Activated CD8-positive, alpha-beta memory T cell treated with anti-CD3 and anti-CD28 coated beads, Interleukin-2, amount 50 U/mL, for 1 hour (primary cell): ENCODE data around the gene VWA5A.

Experiments used
- DNase-seq: peaks from one replicate; pipeline ENCODE4 v3.0.0-alpha.2; 2020; ENCODE audit errors: extremely low read depth

The VWA5A gene

DNA sequence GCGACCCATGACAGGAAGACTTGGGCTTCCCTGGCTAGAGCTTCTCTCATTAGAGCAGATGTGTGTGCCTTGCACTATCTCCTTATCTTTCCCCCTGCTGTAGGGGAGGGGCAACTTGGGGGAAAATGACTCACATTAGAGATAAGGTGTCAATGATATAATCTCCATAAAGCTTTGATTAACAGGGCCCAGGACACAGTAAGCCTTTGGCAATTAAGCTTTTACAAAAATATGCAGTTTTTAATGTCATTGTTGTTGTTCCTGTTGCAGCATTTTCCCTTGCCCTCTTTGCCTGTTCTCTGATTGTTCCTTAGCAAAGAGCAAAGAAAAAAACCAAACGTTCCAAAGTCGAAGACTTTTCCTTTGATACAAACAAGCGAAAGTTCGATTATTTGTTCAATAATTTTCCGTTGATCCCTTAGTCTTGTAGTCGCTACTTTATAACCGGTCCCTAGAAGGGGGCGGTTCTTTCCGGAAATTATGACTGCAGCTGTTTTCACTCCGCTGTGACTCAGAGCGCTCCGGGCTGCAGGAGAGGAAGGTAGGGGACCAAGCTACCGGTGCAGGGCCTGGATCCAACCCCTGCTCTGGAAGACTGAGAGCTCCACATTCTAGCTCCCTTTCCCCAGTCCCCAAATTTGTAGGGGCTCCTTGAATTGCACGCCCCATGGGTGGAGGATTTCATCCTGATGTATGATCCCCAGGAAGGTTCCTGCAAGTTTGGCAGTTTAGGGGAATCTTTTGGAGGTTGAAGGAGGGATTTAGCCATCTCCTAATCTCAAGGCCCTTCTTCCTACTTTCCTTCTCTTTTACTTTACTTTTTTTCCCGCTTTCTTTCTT, at the start of gene VWA5A:
Gene VWA5A (plus strand): TSS at position 509 of the 840 bp plus-strand sequence. CDS start 2,062 bp downstream, outside the sequence.
- DNase-seq, result peak; percentile 18

DNA sequence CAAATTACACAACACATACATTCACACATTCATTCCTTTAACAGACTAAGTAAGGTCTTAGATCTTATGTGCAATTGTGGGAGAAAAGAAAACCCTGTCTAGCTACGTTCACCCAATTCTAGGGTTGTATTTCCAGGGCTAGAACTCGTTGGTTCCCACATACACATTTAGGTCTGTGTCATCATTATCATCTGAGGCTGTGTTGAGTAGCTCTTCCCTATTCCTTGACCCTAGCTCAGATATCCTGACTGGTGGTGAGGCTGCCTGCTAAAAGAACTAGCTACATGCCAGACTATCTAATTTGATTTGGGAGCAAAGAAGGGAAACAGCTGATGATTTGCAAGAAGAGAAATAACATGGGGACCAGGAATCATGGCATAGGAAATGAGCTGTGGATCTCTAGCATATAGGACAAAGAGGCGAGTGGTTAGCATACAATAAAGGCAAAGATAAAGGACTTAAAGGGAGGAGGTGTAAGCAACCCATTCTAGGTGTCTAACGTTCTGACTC, 46.6 kb upstream of the VWA5A start:
- no peak for DNase-seq

DNA sequence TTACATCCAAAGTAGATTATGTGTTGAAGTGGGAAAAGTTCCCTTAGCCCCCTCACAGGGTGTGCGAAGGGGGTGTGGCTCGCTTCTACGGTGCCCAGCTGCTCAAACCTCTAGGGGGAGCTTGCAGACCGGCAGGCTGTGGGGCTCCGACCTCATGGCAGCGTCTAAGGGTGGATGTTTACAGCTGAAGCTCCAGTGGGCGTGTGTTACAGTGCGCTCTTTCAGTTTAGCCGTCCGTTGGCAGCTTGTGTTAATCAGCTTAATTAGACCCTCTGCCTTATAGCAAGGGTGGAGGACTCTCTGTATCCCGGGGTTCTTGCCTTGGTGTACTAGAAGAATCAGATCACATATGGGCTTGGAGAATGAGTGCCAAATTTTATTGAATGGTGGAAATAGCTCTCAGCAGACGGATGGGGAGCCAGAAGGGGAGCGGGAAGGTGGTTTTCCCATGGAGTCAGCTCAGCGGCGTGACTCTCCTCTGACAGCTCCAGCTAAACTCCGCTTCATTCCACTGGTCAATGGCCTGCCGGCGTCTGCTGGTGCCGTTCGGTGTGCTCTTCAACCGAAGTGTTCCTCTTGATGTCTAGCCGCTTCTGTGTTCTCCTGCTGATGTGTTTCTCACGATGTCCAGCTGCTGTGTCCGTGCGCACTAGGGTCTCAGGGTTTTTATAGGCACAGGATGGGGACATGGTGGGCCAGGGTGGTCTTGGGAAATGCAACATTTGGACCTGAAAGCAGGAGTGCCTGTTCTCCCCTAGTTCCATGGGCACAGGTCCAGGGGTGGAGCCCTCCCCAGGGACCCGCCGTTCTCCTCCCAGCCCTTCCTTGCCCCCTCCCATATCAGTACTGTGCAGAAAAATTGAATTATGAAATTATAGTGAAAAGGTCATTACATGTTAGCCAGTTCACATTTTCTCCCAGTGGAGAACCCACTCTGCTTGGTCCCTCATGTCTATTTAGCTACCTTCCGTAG, 45.5 kb upstream of the VWA5A start:
- no peak for DNase-seq

DNA sequence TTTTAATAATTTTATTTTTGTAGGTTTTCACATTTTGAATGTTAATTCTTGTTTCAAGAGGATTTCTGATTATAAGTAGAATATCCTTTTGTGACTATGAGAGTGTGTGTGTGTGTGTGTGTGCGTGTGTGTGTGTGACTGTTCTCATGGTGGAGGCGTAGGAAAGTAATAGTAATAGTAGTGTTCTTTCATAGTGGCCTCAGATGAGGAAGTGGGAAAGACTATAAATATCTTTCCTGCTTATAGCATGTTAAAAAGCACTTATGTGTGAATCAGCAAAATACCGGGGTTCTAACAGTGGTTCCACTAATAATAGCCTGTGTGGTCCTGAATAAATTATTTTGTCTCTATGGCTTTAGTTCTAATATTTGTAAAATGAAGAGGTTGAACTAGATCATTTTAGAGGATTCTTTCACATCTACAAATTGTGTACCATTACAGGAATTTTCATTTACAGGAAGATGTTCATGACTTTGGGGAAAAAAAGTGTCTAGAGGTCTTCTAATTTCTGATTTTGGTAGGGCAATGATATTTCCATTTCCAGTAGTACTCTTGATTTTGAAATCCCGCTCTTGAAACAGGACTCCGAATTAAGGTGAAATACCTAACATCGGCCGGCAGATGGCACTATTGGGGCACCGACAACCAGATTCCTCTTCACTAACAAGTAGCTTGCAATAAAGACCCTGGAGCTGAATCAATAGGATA, 44.2 kb upstream of the VWA5A start:
- DNase-seq, result peak; percentile 16

GRCh38 chr11:124071623-124071948, 43.7 kb upstream of the VWA5A start:
- DNase-seq, result no peak

DNA sequence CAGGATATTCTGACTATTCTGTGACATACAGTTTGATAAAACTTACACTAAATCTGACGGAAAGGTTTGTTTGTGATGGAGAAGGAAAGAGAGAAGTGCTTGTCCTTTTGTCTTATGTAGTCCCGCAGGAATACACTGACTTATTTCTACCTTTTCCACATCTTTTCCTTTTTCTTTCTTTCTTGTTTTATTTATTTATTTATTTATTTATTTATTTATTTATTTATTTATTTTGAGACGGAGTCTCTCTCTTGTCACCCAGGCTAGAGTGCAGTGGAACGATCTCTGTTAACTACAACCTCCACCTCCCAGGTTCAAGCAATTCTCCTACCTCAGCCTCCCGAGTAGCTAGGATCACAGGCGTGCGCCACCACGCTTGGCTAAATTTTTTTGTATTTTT, 43.1 kb upstream of the VWA5A start:
- DNase-seq, result no peak

GRCh38 chr11:124074554-124074953, 40.7 kb upstream of the VWA5A start:
- no peak for DNase-seq

GRCh38 chr11:124075492-124075840, 39.8 kb upstream of the VWA5A start:
- no peak for DNase-seq

DNA sequence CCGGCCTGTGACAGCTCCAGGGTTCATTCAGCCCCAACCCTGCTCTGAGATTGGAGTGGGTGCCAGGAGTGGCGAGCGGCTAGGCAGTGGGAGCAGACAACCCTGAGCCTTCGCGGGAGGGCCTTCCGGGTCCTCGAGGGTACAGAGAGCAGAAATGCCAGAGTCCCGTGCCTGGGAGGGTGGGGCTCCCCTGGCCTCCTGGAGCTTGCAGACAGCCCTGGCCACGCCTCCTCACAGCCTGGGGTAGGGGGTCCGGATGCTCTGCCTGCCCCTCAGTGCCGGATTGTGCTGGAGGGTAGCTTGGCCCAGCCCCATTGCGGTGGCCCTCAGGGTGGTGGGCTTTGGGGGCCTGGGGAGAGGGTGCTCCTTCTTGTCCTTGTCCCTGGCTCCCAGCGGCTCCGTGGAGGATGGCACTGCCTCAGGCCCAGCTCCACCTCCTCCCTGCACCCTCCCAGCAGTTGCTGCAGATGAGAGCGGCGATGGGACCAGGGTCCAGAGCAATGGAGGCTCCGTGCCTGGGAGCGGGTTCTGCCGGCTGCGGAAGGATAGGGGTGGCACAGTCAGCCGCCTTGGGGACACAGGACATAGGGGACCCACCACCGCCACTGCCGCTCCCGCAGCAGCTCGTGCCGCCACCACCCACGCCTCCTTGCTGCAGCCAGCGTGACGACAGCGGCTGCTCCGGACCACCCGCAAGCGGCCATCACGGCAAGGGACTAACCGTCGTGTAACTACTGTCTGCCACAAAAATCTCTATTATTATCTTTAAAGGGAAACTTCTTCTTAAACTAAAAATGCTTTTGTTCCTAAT, 39.2 kb upstream of the VWA5A start:
- DNase-seq, result no peak

DNA sequence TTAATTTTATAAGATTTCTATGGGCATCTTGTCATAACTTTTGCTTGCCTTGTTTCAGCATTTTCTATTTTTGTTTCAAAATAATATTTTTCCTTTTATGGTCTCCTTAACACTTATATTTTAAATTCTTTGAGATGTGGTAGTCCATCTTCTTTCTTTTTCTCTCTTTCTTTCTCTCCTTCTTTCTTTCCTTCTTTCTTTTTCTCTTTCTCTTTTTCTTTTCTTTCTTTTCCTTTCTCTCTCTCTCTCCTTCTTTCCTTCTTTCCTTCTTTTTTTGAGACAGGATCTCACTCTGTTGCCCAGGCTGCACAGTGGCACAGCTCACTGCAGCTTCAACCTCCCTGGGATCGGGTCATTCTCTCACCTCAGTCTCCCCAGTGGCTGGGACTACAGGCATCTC, 38.0 kb upstream of the VWA5A start:
- no peak for DNase-seq

- no peak for DNase-seq
These were observed 36.7 kb upstream of the VWA5A start for GRCh38 chr11:124078591-124078990.

DNA sequence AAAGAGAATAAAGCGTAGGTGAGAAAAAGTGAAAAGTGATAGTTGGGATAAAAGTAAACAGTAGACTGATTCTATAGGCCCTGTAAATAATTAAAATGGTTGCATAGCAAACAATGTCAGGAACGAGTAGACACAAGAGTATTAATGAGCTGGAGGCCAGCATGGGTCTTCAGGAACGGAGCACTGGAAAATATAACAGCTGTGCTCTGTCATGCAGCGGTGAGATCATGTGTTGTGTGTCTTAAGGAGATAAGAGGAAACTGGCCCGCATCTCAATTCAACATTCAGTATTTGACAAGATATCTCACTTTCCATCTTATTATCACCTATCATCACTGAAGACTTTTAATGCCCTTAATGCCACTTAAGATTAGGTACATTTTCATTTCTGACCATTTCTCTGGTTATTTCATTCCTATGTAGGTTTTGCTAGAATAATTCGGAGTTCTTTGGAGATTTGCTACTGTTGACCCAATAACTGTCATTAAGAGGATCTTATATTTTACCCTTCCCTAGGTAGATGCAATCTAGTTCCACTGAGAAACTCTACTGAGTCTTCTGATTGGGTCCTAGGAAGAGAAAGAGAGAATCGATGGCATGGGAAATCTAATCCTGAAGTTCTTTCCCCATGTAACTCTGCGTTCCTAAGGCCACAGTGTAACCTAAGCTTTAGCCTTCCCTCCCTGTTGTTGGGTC, 35.5 kb upstream of the VWA5A start:
- DNase-seq, result no peak

DNA sequence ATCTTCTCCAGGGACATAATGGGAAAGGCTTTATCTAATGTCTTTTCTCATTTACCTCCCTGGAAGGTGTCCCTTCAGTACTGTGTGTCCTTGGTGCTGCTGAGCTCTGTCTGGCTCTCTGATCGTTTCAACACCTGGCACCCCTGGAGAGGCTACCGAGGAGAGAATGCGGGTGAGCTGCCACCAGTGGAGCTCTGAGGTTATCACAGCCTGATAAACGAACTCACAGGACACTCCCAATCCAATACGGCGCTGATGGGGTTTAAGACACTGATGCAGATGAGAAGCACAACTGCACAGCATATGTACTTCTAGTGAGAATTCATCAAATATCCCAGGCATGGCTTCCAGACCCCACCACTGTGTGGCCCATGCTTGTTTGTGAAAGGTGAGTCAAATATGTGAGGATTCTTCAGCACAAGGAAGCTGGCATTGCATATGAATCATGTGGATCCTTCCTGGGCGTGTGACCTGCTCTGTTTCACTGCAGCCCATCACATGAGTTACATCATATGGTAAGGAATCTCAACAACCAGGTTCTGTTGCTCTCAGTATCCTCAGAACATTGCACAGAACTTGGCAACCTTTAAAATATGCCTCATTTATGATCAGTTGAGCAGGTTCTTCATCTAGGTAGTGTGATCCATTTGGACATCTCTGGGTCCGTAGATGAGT, 34.8 kb upstream of the VWA5A start:
- DNase-seq, result no peak

DNA sequence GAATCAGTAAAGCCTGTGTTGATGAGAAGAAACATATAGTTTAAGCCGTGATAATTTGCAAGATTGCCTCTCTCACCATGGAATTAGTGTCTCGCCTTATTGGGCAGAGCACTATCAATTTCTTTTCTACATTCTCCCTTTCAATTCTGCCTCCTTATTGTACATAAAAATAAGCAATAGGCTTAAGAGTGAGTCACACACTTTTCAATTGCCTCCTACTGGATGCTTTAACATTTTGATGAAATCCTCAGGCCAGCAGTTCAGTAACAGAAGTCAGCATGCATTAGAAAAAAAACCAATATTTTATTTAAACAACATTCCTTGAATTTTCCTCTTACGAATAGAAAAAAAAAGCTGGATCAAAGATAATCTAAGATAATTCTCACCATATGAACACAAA, 33.8 kb upstream of the VWA5A start:
- no peak for DNase-seq

DNA sequence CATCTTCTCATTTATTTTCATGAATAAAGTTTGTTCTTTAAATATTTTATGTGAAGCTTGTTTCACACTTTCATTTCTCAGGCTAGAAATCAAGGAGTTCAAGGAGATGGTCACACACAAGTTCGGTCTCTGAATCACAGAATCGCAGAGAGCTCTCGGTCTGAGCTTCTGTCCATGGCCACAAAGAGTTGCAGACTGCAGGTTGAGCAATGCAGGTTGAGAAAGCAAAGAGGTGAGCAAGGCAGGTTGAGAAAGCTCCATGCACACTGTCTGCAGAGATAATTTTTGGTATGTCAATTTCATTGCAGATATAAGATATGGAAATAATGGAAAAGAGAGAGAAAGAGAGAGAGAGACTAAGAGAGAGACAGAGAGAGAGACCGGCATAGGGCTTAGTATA, 32.9 kb upstream of the VWA5A start:
- DNase-seq, result no peak

DNA sequence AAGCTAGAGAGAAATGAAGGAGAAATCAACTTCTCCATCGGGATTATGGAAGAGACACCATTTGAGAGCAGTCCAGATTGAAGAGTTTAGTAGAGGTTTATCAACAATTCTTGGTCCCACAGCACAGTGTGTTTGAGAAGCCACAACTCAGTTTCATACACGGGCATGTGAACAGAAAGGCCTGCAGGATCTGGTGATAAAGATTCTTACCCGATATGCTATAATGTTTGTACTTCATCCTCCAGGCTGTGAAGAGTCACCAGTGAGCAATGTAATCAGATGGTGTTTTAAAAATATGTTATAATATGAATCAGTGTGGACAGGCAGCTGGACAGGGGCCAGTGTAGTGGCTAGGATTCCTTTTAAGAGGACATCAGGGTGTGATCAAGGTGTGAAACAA, 29.7 kb upstream of the VWA5A start:
- no peak for DNase-seq

DNA sequence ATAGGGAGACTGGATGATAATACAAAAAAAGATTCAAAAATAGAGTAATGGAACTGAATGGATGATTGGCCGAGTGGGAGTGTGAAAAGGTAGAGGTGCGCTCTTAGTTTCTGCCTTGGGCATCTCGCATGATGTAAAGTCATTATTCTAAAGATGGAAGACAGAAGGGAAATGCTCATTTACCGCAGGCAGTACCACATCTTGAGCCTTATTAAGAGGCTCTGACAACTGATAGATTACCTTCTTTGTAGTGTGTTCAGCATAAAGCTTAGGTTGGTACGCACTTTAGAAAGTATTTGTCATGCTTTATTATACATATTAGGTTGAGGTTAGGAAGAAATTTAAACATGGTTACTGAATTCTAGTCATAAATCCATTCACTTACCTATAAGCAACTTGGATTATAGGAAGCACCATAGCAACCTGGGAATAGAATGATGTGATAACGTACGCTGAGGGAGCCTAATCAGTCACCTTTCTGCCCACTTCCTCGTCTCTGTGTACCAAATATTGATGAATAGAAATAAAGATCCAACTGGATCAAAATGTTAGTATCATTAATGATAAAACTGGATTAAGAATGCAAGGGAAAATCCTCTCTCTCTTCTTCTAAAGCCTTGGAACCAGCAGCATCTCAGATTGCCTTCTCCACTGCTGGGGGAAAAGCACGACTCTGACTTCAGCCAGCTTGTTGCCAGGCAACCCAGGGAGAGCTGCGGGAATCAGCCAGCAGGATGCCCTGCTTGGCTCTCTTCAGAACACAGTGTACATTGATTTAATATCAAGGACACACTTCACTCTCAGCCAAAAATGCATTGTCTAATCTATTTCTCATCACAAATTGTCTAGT, 29.0 kb upstream of the VWA5A start:
- DNase-seq, result no peak

- DNase-seq, result no peak
These were observed 24.3 kb upstream of the VWA5A start for GRCh38 chr11:124090996-124091395.

DNA sequence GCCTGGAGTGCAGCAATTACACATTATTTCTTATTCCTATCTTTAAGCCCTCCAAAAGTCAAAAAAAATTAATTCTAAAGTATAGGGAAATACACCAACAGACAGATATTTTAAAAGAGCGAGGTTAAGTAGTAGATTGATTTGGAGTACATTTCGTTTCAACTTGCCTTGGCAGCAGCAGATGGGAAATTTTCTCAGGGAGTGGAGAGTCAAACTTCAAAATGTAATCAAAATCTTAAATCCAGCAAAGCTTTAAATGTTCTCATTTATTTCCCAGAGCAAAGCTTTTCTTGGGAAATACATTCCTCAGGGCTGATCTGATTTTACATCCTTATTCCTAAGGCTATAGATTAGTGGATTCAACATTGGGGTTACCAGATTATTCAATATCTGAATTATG, 21.9 kb upstream of the VWA5A start:
- DNase-seq, result no peak
